Stimulated activated CD4-positive, alpha-beta T cell treated with anti-CD3 and anti-CD28 coated beads, Interleukin-4, amount 100 ng/mL, for 48 hours (primary cell): Measurements from ENCODE around the gene GOLGA8B.
"Not testable (repeated sequence)": the region's sequence is repeated elsewhere in the genome, so short reads cannot be mapped to it uniquely, and the experiment has no call there.

Experiments
- DNase-seq, 2 donors: peaks; one replicate each; pipeline ENCODE4 v3.0.0-alpha.2; 2020; ENCODE audit warnings: low read depth in 2 of 2

Gene GOLGA8B

GRCh38 chr15:34559764-34560163 lies 23.7 kb downstream of the GOLGA8B start:
- not testable (repeated sequence) for DNase-seq

GRCh38 chr15:34555162-34555561 lies 28.3 kb downstream of the GOLGA8B start:
- not testable (repeated sequence) for DNase-seq

- DNase-seq, result not testable (repeated sequence)
These were observed 28.7 kb downstream of the GOLGA8B start for GRCh38 chr15:34554716-34555115.

GRCh38 chr15:34554126-34554525 lies 29.3 kb downstream of the GOLGA8B start:
- not testable (repeated sequence) for DNase-seq

- not testable (repeated sequence) for DNase-seq
These were observed 33.3 kb downstream of the GOLGA8B start for GRCh38 chr15:34550129-34550528.

- not testable (repeated sequence) for DNase-seq
These were observed 34.1 kb downstream of the GOLGA8B start for GRCh38 chr15:34549381-34549809.

- not testable (repeated sequence) for DNase-seq
These were observed 39.4 kb downstream of the GOLGA8B start for GRCh38 chr15:34543860-34544649.

GRCh38 chr15:34535857-34536256 lies 47.6 kb downstream of the GOLGA8B start:
- DNase-seq, result not testable (repeated sequence)
